Right lobe of liver (tissue), 4 donors: ENCODE data around the gene MAP2.

Experiments
- CTCF ChIP-seq, 4 donors: fragments of 200-600 bp in 3 of 4; fragments of 450-650 bp in 1 of 4; IDR thresholded peaks; one replicate each; pipeline versions ENCODE4 v1.5.1 to v1.8.0; 2016 to 2022; ENCODE audit warnings: antibody characterized with exemption in 4 of 4, mild to moderate bottlenecking in 2 of 4
- POLR2A ChIP-seq: fragments of 450-650 bp; IDR thresholded peaks from one replicate; pipeline ENCODE4 v1.6.1; 2017; ENCODE audit warnings: antibody characterized with exemption, mild to moderate bottlenecking
- donor health status: DM: no; HTN: no; CAD: no.
- donor health status: DM: no; HTN: no; CAD: no.
- donor health status: DM: no; HTN: yes; CAD: no.

GRCh38 chr2:209472871-209473270 lies 49.0 kb downstream of the MAP2 start:
- TF ChIP-seq POLR2A (no peak), CTCF (IDR thresholded peaks at IDR 0.05) (no peak)
